Inferior parietal cortex (tissue), 1 donor: ENCODE data around the gene HDGFL2.

ENCODE experiments used
- DNase-seq: peaks from one replicate; pipeline ENCODE4 v3.0.0-alpha.2; 2016; ENCODE audit errors: extremely low spot score

Gene HDGFL2

GRCh38 chr19:4499318-4499717 is 27.2 kb downstream of the HDGFL2 start:
- DNase-seq: no peak

DNA sequence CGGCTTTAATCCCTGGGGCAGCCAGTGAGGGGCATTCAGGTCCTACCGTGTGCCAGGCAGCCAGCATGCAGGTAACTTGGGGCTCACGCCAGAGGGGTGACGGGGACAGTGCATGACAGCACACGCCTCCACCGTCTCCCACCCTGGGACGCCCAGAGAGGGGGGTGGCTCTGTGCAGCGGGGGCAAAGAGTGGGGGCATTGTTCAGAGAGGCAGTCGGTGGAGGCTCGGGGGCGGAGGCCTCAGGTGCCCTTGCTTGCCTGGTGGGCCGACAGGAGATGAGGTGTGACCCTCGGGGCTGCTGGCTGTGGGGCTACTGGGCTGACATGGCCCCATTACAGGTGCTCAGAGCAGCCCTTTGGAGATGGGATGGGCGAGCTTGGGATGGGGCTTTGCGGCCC is 27.8 kb downstream of the HDGFL2 start:
- no peak for DNase-seq

DNA sequence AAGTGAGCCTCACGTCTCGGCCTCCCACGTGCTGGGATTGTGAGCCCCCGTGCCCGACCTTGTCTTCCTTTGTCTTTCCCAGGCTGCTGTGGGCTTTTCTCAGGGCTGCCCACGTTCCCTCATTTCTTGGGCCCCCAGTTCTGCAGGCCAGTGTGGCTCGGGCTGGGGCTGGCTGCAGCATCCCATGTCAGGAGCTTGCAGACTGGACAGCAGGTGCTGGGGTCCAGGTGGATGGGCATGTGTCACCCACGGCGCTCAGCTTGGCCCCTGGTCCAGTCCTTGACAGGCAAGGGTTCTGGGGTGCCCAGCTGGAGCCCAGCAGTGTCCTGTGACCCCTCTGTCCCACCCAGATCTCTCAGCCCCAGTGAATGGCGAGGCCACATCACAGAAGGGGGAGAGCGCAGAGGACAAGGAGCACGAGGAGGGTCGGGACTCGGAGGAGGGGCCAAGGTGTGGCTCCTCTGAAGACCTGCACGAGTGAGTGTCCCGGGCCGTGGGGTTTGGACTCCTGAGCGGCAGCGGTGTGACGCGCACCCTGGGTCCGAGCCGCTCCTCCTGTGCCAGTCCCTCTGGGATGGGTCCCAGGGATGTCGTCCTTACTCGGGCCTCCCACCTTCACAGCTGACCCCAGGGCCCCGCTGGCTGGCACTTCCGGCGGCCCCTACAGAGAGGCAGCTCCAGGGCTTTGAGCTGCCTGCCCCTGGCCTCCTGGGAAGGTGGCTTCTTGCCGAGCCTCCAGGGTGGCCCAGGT is 28.9 kb downstream of the HDGFL2 start:
- DNase-seq: no peak

- DNase-seq: no peak
These were observed 29.6 kb downstream of the HDGFL2 start for GRCh38 chr19:4501691-4502090.

DNA sequence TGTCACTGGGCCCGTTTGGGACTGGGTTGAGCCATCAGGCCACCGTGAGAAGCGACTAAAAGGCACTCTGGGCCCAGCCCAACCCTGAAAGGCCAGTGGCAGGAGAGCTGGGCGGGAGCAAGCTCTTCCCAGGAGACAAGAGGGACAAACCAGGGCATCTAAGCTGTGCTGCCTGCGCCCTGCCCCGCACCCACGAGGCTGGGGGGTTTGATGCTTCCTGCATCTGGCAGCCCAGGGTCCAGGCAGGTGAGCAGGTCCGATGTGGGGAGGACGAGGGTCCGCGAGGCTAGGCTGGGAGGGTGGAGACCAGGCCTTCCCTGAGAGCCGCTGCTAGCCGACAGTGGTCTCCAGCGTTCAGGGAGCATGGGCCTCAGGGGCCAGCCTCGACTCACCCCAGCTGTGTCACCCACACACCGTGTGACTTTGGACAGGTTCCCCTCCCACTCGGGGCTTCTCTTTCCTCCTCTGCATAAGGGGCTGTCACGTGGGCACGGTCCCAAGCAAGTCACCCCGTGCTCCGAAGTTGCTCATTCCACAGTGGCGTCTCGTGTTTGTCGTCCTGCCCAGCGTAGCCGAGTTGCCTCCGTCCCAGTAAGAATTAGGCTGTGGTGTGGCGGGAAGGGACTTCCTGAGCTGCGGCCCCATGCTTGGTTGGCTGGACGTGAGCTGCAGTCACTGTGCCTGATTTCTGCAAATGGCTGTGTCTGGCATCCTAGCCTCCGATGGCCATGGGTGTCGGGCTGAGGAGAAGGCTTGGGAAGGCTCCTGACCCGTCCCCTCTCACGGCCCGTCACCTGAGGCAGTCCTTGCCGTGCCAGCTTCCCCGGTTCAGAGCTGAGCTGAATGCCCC is 30.4 kb downstream of the HDGFL2 start:
- no peak for DNase-seq

DNA sequence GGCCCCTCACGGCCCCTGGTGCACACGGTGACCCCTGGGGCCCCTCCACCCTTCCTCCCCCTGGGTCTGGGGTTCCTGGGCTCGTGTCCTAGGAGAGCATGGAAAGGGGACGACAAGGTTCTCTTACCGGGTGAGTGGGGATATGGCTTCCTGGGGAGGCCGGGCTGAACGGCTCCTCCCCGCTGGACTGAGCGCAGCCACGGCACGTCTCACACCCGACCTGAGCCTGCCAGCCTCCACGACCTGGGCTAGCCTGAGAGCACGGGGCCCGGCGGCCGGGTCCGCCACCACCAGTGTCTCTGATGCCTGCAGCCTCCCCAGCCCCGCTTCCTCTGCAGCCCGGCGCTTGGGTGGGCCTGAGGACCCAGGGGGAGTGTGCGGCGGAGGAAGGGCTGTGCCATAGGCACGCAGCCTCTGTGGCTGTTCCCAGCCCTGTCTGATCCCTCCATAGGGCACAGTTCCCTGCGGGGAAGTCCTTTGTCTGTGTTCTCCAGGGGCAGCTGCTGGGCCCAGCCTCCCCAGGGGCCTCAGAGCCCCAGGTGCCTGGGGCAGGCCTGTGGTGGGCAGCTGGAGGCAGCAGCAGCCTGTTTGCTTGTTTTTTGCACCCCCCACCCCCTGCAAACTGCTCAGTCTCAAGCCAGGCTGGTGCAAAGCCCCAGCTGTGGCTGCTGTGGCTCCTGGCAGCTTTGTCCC is 31.2 kb downstream of the HDGFL2 start:
- no peak for DNase-seq

GRCh38 chr19:4503825-4504170 is 31.7 kb downstream of the HDGFL2 start:
- no peak for DNase-seq

DNA sequence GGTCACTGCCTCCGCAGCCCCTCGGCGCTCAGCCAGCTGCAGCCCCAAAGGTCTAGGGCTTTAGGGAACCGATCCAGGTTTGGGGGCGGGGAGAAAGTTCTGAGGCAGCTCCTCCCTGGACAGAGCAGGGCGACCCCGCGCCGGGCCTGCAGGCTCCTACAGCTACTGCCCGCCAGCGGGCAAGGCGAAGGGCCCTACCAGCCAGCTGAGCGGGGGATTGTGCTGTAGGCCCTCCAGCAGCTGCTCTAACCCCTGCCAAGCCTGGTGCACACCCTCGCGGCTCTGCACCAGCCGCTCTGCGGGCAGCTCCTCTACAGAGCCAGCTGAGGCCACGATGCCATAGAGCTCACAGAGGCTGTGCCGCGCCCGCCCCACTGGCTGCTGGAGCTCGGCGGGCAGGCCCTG is 32.2 kb downstream of the HDGFL2 start:
- no peak for DNase-seq

DNA sequence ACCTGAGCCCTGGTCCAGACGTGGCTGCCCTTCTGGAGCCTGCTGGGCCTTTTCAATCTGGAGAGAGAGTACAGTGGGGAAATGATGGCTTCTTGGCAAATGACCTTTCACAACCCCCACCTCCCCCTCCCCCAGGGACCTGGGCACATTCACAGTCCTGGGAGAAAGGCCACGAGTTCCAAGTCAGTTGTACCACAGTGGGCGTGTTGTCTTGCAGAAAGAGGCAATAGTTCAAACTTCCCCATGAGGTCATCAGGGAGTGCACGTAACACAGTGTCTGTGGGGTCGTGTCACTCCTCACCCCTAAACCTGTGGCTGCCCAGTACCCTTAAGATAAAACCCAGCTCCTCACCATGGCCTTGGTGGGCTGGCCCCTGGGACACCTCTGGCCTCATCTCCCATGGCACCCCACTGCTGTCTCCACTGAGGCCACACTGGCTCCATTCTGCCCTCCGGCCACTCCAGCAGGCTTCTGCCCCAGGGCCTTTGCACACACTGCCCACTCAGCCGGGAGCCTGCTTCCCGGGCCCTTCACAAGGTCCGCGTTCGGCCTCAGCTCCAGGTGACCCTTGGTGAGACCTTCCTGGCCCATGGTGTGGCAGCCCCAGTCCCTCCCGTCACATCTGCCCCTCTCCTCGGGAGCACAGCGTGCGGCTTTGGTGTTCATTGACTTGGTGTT is 32.9 kb downstream of the HDGFL2 start:
- DNase-seq: no peak

DNA sequence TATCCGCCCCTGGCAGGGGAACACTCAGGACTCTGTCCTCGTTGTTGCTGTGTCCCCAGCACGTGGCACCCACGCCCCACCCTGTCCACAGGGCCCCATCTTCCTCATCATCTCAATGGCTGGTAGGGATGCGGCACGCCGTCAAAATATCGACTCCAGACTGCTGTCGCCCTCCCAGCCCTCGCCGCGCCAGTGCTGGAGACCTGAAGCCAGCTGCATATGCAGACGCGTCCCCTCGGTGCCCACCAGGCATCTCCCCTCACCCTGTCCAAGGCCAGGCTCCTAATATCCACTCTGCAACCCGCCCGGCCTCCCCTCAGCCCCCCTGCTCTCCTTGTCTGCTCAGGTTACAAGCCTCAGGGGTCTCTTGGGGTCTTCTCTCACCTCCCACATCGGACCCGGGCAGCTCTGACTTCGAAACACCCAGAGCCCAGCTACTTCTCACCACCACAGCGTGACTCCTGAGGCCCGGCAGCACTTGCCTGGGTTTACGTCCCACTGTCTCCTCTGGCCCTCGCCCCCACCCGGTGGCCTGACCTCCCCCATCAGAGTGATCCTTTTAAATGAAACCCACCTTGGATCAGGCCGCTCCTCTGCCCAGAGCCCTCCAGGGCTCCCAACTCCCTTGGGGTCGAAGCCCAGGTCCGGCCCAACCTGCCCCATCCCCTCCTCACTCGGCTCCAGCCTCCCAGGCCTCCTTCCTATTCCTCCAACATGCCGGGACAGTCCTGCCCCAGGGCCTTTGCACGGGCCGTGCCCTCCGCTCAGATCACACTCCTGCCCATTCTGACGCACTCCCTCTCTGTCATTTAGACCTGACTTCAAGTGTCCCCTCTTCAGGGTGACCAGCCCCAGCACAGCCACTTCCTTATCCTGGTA is 33.7 kb downstream of the HDGFL2 start:
- no peak for DNase-seq

DNA sequence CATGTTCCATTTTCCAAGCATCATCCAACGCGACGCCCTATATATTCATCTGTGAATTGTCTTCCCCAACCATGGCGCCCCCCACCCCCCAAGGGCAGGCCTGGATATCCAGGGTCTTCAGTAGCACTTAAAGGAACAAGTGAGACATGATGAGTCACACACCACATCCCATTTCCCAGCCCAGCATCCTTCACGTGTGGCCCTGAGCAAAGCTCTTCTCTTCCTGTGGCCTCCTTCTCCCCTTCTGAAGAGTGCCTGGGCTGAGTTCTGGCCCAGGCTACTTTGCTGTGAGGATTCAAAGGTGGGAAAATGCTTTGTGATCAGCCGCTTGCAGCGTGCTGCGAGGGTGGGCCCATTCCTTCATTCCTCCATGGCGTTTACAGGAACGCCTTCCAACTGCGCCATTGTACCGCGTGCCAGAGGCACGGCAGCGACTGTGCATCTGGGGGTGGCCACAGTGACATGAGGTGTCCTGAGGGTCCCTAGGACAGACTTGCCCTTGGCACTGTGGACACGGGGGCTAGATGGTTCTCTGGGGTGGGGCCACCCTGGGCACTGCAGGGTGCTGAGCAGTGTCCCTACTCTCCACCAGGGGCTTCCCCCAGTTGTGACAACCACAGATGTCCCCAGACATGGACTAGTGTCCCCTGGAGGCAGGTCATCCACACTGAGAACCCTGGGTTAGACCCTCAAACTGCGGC is 34.5 kb downstream of the HDGFL2 start:
- DNase-seq: no peak

DNA sequence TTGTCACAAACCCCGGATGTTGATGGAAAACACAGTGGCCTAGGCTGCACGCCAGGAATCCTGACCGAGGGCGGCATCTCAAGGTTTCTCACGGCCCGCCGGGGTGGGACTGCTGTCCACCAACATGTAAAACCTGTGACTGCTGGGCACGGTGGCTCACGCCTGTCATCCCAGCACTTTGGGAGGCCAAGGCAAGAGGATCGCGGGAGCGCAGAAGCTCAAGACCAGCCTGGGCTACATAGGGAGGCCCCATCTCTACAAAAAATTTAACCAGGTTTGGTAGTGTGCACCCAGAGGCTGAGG is 35.0 kb downstream of the HDGFL2 start:
- DNase-seq: no peak

GRCh38 chr19:4507804-4508203 is 35.7 kb downstream of the HDGFL2 start:
- no peak for DNase-seq

DNA sequence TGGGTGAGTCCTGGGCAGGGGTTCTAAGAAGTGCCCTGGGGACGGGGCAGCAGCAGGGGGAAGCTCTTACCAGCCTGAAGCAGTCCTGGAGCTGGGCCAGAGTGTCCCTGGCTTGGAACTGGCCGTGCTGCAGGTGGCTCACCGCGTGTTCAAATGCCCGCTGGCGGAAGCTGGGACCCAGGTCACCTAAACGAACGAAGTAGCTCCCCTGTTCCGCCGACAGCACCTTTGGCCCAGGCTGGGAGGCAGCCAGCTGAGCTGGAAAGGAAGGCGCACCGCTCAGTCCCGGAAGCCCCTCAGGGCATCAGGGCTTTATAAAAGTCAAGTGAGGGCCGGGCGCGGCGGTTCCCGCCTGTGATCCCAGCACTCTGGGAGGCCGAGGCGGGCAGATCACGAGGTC is 36.6 kb downstream of the HDGFL2 start:
- DNase-seq: no peak

DNA sequence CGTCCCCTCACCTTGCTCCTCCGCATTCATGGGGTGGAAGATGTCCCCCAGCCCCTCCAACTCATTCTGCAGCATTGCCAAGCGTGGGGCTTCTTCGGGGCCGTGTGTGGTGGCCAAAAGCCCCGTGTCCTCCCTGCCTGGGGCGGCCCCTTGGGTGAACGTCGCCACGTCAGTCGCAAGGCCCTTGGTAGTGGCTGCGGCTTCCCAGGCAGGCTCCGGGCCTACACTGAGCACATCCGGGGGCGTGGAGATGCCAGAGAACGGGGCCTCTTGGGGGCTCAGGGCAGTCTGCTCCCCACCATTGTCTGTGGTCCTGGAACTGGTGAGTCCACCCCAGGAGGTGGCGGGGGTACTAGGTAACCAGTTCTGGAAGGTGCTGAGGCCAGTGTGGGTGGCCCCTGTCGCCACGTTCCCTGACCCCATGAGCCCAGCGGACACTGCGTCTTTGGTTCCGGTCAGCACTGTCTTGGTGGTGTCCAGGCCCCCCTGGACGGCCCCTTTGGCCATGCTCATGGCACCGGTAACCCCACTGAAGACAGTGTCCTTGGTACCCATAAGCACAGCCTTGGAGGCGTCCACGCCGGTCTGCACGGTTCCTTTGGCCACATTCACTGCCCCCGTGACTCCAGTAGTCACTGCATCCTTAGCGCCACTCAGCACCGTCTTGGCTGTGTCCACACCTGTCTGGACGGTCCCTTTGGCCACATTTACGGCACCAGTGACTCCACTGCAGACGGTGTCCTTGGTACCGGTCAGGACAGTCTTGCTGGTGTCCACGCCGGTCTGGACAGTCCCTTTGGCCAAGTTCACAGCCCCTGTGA is 38.5 kb downstream of the HDGFL2 start:
- no peak for DNase-seq

DNA sequence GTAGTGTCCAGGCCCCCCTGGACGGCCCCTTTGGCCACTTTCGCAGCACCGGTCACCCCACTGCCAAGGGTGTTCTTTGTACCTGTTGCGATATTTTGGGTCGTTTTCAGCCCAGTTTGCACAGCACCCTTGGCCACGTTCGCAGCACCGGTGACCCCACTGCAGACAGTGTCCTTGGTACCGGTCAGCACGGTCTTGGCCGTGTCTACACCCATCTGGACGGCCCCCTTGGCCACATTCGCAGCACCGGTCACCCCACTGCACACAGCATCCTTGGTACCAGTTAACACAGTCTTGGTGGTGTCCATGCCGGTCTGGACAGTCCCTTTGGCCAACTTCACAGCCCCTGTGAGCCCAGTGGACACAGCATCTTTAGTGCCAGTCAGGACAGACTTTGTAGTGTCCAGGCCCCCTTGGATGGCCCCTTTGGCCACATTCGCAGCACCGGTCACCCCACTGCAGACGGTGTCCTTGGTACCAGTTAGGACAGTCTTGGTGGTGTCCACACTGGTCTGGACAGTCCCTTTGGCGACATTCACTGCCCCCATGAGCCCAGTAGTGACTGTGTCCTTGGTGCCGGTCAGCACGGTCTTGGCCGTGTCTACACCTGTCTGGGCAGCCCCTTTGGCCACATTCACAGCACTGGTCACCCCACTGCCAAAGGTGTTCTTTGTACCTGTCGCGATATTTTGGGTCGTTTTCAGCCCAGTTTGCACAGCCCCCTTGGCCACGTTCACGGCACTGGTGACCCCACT is 39.4 kb downstream of the HDGFL2 start:
- no peak for DNase-seq

GRCh38 chr19:4512070-4512469 is 40.0 kb downstream of the HDGFL2 start:
- DNase-seq: no peak

DNA sequence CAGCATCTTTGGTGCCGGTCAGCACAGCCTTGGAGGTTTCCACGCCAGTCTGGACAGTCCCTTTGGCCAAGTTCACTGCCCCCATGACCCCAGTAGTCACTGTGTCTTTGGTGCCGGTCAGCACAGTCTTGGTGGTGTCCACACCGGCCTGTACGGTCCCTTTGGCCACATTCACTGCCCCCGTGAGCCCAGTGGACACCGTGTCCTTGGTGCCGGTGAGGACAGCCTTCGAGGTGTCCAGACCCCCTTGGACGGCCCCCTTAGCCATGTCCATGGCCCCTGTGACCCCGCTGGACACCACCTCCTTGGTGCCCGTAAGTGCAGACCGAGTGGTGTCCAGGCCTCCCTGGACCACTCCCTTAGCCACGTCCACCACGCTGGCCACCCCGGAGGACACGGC is 41.2 kb downstream of the HDGFL2 start:
- no peak for DNase-seq

GRCh38 chr19:4515732-4516131 is 43.6 kb downstream of the HDGFL2 start:
- DNase-seq: no peak
